ENCODE results near the gene RUVBL1.

DNA sequence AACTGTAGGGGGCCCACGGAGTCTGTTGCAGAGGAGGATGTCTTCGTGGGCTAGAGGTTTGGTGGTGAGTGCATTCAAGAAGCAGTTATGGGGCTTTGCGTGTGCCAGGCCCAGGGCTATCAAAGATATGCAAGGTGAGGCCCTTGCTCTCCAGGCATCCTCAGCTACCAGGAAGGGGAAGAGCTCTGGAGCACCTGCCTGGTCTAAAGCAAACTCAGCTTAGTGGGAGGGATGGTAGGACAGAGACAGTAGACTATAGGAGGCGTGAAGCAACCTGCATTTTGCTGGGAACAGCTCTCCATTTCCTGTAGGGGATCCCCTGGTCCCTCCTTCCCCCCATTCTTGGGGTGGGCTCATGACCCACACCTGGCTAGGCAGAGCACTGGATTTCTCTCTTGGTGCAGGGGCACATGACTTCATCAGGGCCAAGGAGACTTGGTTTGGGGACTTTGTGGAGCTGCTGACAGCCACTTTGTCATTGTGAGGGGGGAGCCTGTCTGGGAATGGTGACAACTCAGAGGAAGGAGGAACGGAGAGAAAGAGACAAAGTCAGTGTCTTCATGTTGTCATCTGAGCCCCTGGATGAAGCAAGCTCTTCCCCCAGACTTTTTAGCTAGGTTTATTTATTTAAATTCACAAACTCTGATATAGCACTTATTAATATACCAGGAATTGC, 21.0 kb upstream of the RUVBL1 start:
- TF ChIP-seq, protein P1, sequence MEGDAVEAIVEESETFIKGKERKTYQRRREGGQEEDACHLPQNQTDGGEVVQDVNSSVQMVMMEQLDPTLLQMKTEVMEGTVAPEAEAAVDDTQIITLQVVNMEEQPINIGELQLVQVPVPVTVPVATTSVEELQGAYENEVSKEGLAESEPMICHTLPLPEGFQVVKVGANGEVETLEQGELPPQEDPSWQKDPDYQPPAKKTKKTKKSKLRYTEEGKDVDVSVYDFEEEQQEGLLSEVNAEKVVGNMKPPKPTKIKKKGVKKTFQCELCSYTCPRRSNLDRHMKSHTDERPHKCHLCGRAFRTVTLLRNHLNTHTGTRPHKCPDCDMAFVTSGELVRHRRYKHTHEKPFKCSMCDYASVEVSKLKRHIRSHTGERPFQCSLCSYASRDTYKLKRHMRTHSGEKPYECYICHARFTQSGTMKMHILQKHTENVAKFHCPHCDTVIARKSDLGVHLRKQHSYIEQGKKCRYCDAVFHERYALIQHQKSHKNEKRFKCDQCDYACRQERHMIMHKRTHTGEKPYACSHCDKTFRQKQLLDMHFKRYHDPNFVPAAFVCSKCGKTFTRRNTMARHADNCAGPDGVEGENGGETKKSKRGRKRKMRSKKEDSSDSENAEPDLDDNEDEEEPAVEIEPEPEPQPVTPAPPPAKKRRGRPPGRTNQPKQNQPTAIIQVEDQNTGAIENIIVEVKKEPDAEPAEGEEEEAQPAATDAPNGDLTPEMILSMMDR (IDR thresholded peaks at IDR 0.05 in 4 of 5, conservative IDR thresholded peaks at IDR 0.05 in 1 of 5), result no peak
- no peak for TF ChIP-seq POLR2A (IDR thresholded peaks at IDR 0.05)

Data from gastrocnemius medialis (tissue), 4 donors.